Natural killer cell (primary cell): ENCODE data around the gene ORM1. TPM values are rescaled to one million over a fixed set of nuclear protein-coding genes. Genes with fewer than 3 reads are reported as not detected.

Experiments used
- ATAC-seq, 3 donors: fragments of 150-1000 bp in 2 of 3; fragments of 200-7000 bp in 1 of 3; cut with Tn5 transposase; 1 replicate in 1 of 3; 2 replicates in 2 of 3; pipeline ENCODE4 v1.10.0; 2021; ENCODE audit warnings: mild to moderate bottlenecking in 2 of 3, moderate library complexity in 2 of 3
- DNase-seq, 2 donors: peaks; one replicate each; pipeline versions ENCODE4 v3.0.0 to v3.0.0-alpha.2; 2013 to 2021; ENCODE audit warnings: mixed read lengths in 1 of 2
- H3K27ac ChIP-seq: one replicate; pipeline ENCODE4 v1.5.1; 2013; ENCODE audit warnings: mild to moderate bottlenecking, low read length
- H3K27me3 ChIP-seq: one replicate; pipeline ENCODE4 v1.6.1; 2013; ENCODE audit warnings: low read length; ENCODE audit not compliant: control insufficient read depth, insufficient read depth
- H3K36me3 ChIP-seq: one replicate; pipeline ENCODE4 v1.6.1; 2013; ENCODE audit warnings: low read length; ENCODE audit not compliant: control insufficient read depth, insufficient read depth
- H3K4me1 ChIP-seq: one replicate; pipeline ENCODE4 v1.6.1; 2013; ENCODE audit warnings: low read length; ENCODE audit not compliant: control insufficient read depth, insufficient read depth
- H3K4me3 ChIP-seq: one replicate; pipeline ENCODE4 v1.5.1; 2013; ENCODE audit warnings: low read length
- H3K9me3 ChIP-seq: one replicate; pipeline ENCODE4 v1.6.1; 2013; ENCODE audit warnings: low read length; ENCODE audit not compliant: control insufficient read depth, insufficient read depth
- H3K27ac Mint-ChIP-seq, 2 donors: one replicate each; pipeline ENCODE4 v1.8.0; 2022; ENCODE audit warnings: mild to moderate bottlenecking in 2 of 2, mixed read lengths in 2 of 2, moderate library complexity in 1 of 2
- H3K27me3 Mint-ChIP-seq, 2 donors: one replicate each; pipeline ENCODE4 v1.8.0; 2022; ENCODE audit warnings: low read depth in 2 of 2, mixed read lengths in 2 of 2
- H3K36me3 Mint-ChIP-seq: one replicate; pipeline ENCODE4 v1.8.0; 2022; ENCODE audit warnings: mixed read lengths
- H3K4me1 Mint-ChIP-seq, 2 donors: one replicate each; pipeline ENCODE4 v1.8.0; 2022; ENCODE audit warnings: mixed read lengths in 2 of 2
- H3K4me3 Mint-ChIP-seq: one replicate; pipeline ENCODE4 v1.8.0; 2022; ENCODE audit warnings: mild to moderate bottlenecking, moderate library complexity, mixed read lengths
- H3K9me3 Mint-ChIP-seq, 2 donors: one replicate each; pipeline ENCODE4 v1.8.0; 2022; ENCODE audit warnings: mixed read lengths in 2 of 2
- CTCF ChIP-seq: fragments of 200-600 bp; IDR thresholded peaks from one replicate; pipeline ENCODE4 v1.8.0; 2022; ENCODE audit warnings: antibody characterized with exemption
- WGBS: methylation state at CpG from one replicate; pipeline ENCODE4 v1.1.7; 2013; ENCODE audit warnings: missing lambda C conversion rate; ENCODE audit not compliant: insufficient coverage; 5-methylcytosine and 5-hydroxymethylcytosine counted together
- intact Hi-C: fragments of 100-400 bp; cut with micrococcal nuclease; formaldehyde crosslinking; loops from one replicate; pipeline ENCODE4 v1.14.2; 2022
- total RNA-seq, 4 donors: library from RNA; stranded (reverse); fragments of 120-200 nt in 1 of 4; gene quantifications; one replicate each; pipeline versions ENCODE4 v1.2.3 to v1.2.4, GENCODE V29; 2013 to 2022

The ORM1 gene
- total RNA-seq, 3 donors from 2014 or later (not counting 1 experiment from before 2014, with no cell fraction given) = 1.00 TPM; not detected in 2

- H3K36me3 Mint-ChIP-seq = no peaks in the 10 kb centered on the region
- no peaks in the 10 kb centered on the region for H3K36me3 ChIP-seq
- no peaks in the 10 kb centered on the region for H3K27me3 Mint-ChIP-seq
- peaks cover 0 to 9% of the 10 kb centered on the region in 2 donors for H3K4me1 Mint-ChIP-seq
- peaks cover 3 to 6% of the 10 kb centered on the region in 2 donors for H3K9me3 Mint-ChIP-seq
- no peaks in the 10 kb centered on the region for H3K4me1 ChIP-seq
- ATAC-seq (no peak), DNase-seq (no peak)
- no peak overlapping the region for H3K27ac Mint-ChIP-seq
- no peak overlapping the region for H3K27ac ChIP-seq
- WGBS = 87% methylated on average over 10 of the region's 10 CpGs
- H3K4me3 Mint-ChIP-seq = no peak overlapping the region
- no peak overlapping the region for H3K4me3 ChIP-seq
- H3K9me3 ChIP-seq = no peaks in the 10 kb centered on the region
- intact Hi-C loops = no loop called here
- TF ChIP-seq CTCF = no peak
- H3K27me3 ChIP-seq = no peaks in the 10 kb centered on the region
Measured at GRCh38 chr9:114282104-114282485, 40.8 kb upstream of the ORM1 start.

- H3K27ac ChIP-seq = no peak overlapping the region
- Mint-ChIP-seq H3K36me3 (no peaks in the 10 kb centered on the region), H3K9me3 (peaks cover 3 to 6% of the 10 kb centered on the region in 2 donors), H3K4me1 (peaks cover 0 to 9% of the 10 kb centered on the region in 2 donors), H3K27me3 (no peaks in the 10 kb centered on the region), H3K4me3 (no peak overlapping the region), H3K27ac (no peak overlapping the region)
- no peak overlapping the region for H3K4me3 ChIP-seq
- WGBS = 84% methylated on average over 6 of the region's 6 CpGs
- H3K27me3 ChIP-seq = no peaks in the 10 kb centered on the region
- H3K9me3 ChIP-seq = no peaks in the 10 kb centered on the region
- intact Hi-C loops = no loop called here
- ATAC-seq = no peak
- no peaks in the 10 kb centered on the region for H3K4me1 ChIP-seq
- TF ChIP-seq CTCF = no peak
- DNase-seq = no peak
- no peaks in the 10 kb centered on the region for H3K36me3 ChIP-seq
Measured at GRCh38 chr9:114282507-114282906, 40.4 kb upstream of the ORM1 start.

- Mint-ChIP-seq H3K27me3 (no peaks in the 10 kb centered on the region), H3K4me1 (peaks cover 0 to 8% of the 10 kb centered on the region in 2 donors), H3K9me3 (peaks cover 3 to 6% of the 10 kb centered on the region in 2 donors), H3K27ac (no peak overlapping the region), H3K36me3 (no peaks in the 10 kb centered on the region), H3K4me3 (no peak overlapping the region)
- H3K36me3 ChIP-seq = no peaks in the 10 kb centered on the region
- ATAC-seq (peak in 1 of 3 donors; percentile 59), DNase-seq (peak in 1 of 2 donors; percentile 40)
- no peaks in the 10 kb centered on the region for H3K9me3 ChIP-seq
- no peaks in the 10 kb centered on the region for H3K27me3 ChIP-seq
- intact Hi-C loops = no loop called here
- H3K4me1 ChIP-seq = no peaks in the 10 kb centered on the region
- TF ChIP-seq CTCF = no peak
- no peak overlapping the region for H3K27ac ChIP-seq
- H3K4me3 ChIP-seq = no peak overlapping the region
- 49% methylated on average over 3 of the region's 5 CpGs for WGBS
Measured at GRCh38 chr9:114282926-114283325, 40.0 kb upstream of the ORM1 start.

- no peak for TF ChIP-seq CTCF
- intact Hi-C loops = no loop called here
- Histone ChIP-seq H3K4me1 (no peaks in the 10 kb centered on the region), H3K9me3 (no peaks in the 10 kb centered on the region), H3K27ac (no peak overlapping the region), H3K27me3 (no peaks in the 10 kb centered on the region), H3K36me3 (no peaks in the 10 kb centered on the region), H3K4me3 (no peak overlapping the region)
- ATAC-seq = no peak
- Mint-ChIP-seq H3K27me3 (no peaks in the 10 kb centered on the region), H3K36me3 (no peaks in the 10 kb centered on the region), H3K27ac (no peak overlapping the region), H3K9me3 (no peaks in the 10 kb centered on the region), H3K4me1 (peaks cover 0 to under 1% of the 10 kb centered on the region in 2 donors), H3K4me3 (no peak overlapping the region)
- 88% methylated on average over 14 of the region's 14 CpGs for WGBS
- no peak for DNase-seq
Measured at GRCh38 chr9:114283551-114284111, 39.3 kb upstream of the ORM1 start.
